ENCODE data around the gene ATP6V1G3. TPM values are rescaled to one million over a fixed set of nuclear protein-coding genes. Genes with fewer than 3 reads are reported as not detected.

Gene ATP6V1G3
- total RNA-seq, 4 donors from 2014 or later = not detected

GRCh38 chr1:198490224-198490623, 50.3 kb downstream of the ATP6V1G3 start:
- no peak for DNase-seq (ENCODE audit: low spot score in 2 of 2)
- no peaks in the 10 kb centered on the region for H3K4me1 ChIP-seq
- H3K36me3 ChIP-seq = no peaks in the 10 kb centered on the region
- H3K27me3 ChIP-seq = no peaks in the 10 kb centered on the region
- no peak for TF ChIP-seq POLR2A (IDR thresholded peaks at IDR 0.05)
- TF ChIP-seq EP300 (IDR thresholded peaks at IDR 0.05) = no peak
- no peak for TF ChIP-seq CTCF (IDR thresholded peaks at IDR 0.05)
- TF ChIP-seq POLR2AphosphoS5 (IDR thresholded peaks at IDR 0.05) = no peak
- no peaks in the 10 kb centered on the region for H3K9me3 ChIP-seq
- H3K4me3 ChIP-seq = no peak overlapping the region
- 68% methylated on average over 1 of the region's 1 CpG for WGBS
- H3K27ac ChIP-seq = no peak overlapping the region

GRCh38 chr1:198486903-198487302, 53.6 kb downstream of the ATP6V1G3 start:
- Histone ChIP-seq H3K27me3 (no peaks in the 10 kb centered on the region), H3K27ac (no peak overlapping the region), H3K4me3 (no peak overlapping the region), H3K9me3 (no peaks in the 10 kb centered on the region), H3K4me1 (no peaks in the 10 kb centered on the region), H3K36me3 (no peaks in the 10 kb centered on the region)
- DNase-seq (ENCODE audit: low spot score in 2 of 2) = no peak
- TF ChIP-seq CTCF (IDR thresholded peaks at IDR 0.05) (no peak), EP300 (IDR thresholded peaks at IDR 0.05) (no peak), POLR2AphosphoS5 (IDR thresholded peaks at IDR 0.05) (no peak), POLR2A (IDR thresholded peaks at IDR 0.05) (no peak)

GRCh38 chr1:198483645-198484044, 56.8 kb downstream of the ATP6V1G3 start:
- Histone ChIP-seq H3K4me3 (no peak overlapping the region), H3K36me3 (no peaks in the 10 kb centered on the region), H3K4me1 (no peaks in the 10 kb centered on the region), H3K27me3 (no peaks in the 10 kb centered on the region), H3K9me3 (no peaks in the 10 kb centered on the region), H3K27ac (no peak overlapping the region)
- TF ChIP-seq POLR2A (IDR thresholded peaks at IDR 0.05) (no peak), CTCF (IDR thresholded peaks at IDR 0.05) (no peak), EP300 (IDR thresholded peaks at IDR 0.05) (no peak), POLR2AphosphoS5 (IDR thresholded peaks at IDR 0.05) (no peak)
- no peak for DNase-seq (ENCODE audit: low spot score in 2 of 2)

GRCh38 chr1:198483006-198483405, 57.5 kb downstream of the ATP6V1G3 start:
- Histone ChIP-seq H3K27me3 (no peaks in the 10 kb centered on the region), H3K4me3 (no peak overlapping the region), H3K4me1 (no peaks in the 10 kb centered on the region), H3K27ac (no peak overlapping the region), H3K9me3 (no peaks in the 10 kb centered on the region), H3K36me3 (no peaks in the 10 kb centered on the region)
- no peak for DNase-seq (ENCODE audit: low spot score in 2 of 2)
- no peak for TF ChIP-seq POLR2AphosphoS5 (IDR thresholded peaks at IDR 0.05)
- TF ChIP-seq CTCF (IDR thresholded peaks at IDR 0.05) = no peak
- TF ChIP-seq EP300 (IDR thresholded peaks at IDR 0.05) = no peak
- no peak for TF ChIP-seq POLR2A (IDR thresholded peaks at IDR 0.05)
- WGBS = 98% methylated on average over 1 of the region's 1 CpG

- H3K9me3 ChIP-seq = no peaks in the 10 kb centered on the region
- H3K36me3 ChIP-seq = no peaks in the 10 kb centered on the region
- 89% methylated on average over 1 of the region's 1 CpG for WGBS
- no peaks in the 10 kb centered on the region for H3K27me3 ChIP-seq
- TF ChIP-seq CTCF (IDR thresholded peaks at IDR 0.05) (no peak), EP300 (IDR thresholded peaks at IDR 0.05) (no peak), POLR2A (IDR thresholded peaks at IDR 0.05) (no peak), POLR2AphosphoS5 (IDR thresholded peaks at IDR 0.05) (no peak)
- DNase-seq (ENCODE audit: low spot score in 2 of 2) = no peak
- no peaks in the 10 kb centered on the region for H3K4me1 ChIP-seq
- no peak overlapping the region for H3K4me3 ChIP-seq
- H3K27ac ChIP-seq = no peak overlapping the region
Observed at GRCh38 chr1:198481661-198482060, 58.8 kb downstream of the ATP6V1G3 start.
